HEK293T (cell line): ENCODE results near the gene HES4.

Experiments used
- ARNT ChIP-seq: fragments of 450-650 bp; IDR thresholded peaks from 2 replicates; pipeline ENCODE4 v1.6.1; 2017; ENCODE audit warnings: mild to moderate bottlenecking
- BHLHE40 ChIP-seq: fragments of 450-650 bp; IDR thresholded peaks from 2 replicates; pipeline ENCODE4 v1.6.1; 2016; ENCODE audit warnings: mild to moderate bottlenecking, moderate library complexity, borderline replicate concordance
- CTBP1 ChIP-seq: fragments of 450-650 bp; IDR thresholded peaks from 2 replicates; pipeline ENCODE4 v1.6.1; 2016; ENCODE audit warnings: borderline replicate concordance
- ELF4 ChIP-seq: fragments of 450-650 bp; IDR thresholded peaks from 2 replicates; pipeline ENCODE4 v1.6.1; 2017; ENCODE audit warnings: antibody characterized with exemption
- FOXA1 ChIP-seq: fragments of 450-650 bp; IDR thresholded peaks from 2 replicates; pipeline ENCODE4 v1.6.1; 2016; ENCODE audit warnings: mild to moderate bottlenecking
- FOXK2 ChIP-seq: fragments of 450-650 bp; IDR thresholded peaks from 2 replicates; pipeline ENCODE4 v1.6.1; 2016; ENCODE audit warnings: mild to moderate bottlenecking
- HDGF ChIP-seq: fragments of 450-650 bp; IDR thresholded peaks from 2 replicates; pipeline ENCODE4 v1.6.1; 2017; ENCODE audit warnings: antibody characterized with exemption, borderline replicate concordance
- LEF1 ChIP-seq: fragments of 450-650 bp; IDR thresholded peaks from 2 replicates; pipeline ENCODE4 v1.6.1; 2017; ENCODE audit warnings: mild to moderate bottlenecking, borderline replicate concordance
- NFRKB ChIP-seq: fragments of 450-650 bp; IDR thresholded peaks from 2 replicates; pipeline ENCODE4 v1.6.1; 2016; ENCODE audit warnings: mild to moderate bottlenecking, moderate library complexity
- SP1 ChIP-seq: fragments of 450-650 bp; IDR thresholded peaks from 2 replicates; pipeline ENCODE4 v1.6.1; 2017
- SUZ12 ChIP-seq: fragments of 450-650 bp; IDR thresholded peaks from 2 replicates; pipeline ENCODE4 v1.6.1; 2016; ENCODE audit warnings: mild to moderate bottlenecking
- TARDBP ChIP-seq: fragments of 450-650 bp; IDR thresholded peaks from 2 replicates; pipeline ENCODE4 v1.6.1; 2016
- ZNF384 ChIP-seq: fragments of 450-650 bp; IDR thresholded peaks from 2 replicates; pipeline ENCODE4 v1.6.1; 2016

DNA sequence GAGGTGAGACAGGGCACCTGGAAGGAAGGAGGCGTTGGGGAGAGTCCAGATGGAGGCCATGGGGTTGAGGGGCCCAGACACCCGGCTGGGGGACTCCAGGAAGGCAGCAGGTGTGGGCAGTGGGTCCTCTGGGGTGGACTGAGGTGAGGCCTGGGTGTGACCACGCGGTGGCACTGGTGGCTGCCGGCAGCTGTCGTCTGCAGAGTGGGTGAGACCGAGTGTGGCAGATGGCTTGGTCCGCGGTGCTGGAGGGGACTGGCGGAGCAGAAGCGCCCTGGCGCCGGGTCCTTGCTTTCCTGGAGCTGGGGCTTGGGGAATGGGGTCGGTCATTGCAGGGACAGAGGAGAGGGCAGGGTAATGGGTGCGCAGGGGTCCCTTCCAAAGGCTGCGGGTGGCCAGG lies 32.5 kb upstream of the HES4 start:
- TF ChIP-seq ELF4 (no peak), NFRKB (no peak), FOXK2 (no peak), ARNT (no peak), BHLHE40 (no peak), TARDBP (no peak), FOXA1 (no peak), SP1 (no peak), CTBP1 (no peak), SUZ12 (no peak), HDGF (no peak), LEF1 (no peak), ZNF384 (no peak)
